Hair follicle dermal papilla cell (primary cell): Measurements from ENCODE around the gene SLC26A3. TPM values are rescaled to one million over a fixed set of nuclear protein-coding genes. Genes with fewer than 3 reads are reported as not detected.

ENCODE experiments used
- total RNA-seq: library from RNA; depleted of rRNA; stranded (reverse); fragments of >200 nt; gene quantifications from 2 replicates; pipeline ENCODE4 v1.2.3, GENCODE V29; 2012

Gene SLC26A3
- not detected in 2 replicates for total RNA-seq

DNA sequence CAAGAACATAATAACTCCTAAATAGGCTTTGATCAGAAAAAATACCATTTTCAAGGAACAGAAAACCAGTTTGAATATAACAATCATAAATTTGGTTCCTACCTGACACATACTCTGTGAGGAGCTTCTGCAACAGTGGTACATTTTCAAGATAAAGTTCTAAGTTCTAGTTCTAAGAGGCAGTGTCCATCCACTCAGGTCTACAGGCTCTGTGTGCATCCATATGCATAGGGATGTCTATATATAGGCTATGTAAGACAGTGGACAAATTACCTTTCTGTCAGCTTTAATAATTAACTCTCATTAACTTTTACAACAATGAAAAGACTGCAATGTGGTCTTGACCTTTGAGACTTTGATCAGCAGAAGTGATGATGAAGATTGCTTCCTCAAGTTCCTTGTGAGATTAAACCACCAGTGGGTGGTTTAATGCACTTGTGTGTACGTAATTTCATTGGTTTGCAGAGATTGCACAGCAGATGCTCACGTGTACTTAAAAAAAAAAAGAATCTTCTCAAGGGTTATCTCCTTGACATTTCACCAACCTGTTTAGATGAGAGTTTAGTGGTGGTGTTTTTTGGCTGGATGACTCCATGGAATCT is at the start of gene SLC26A3:
SLC26A3 (minus strand) TSS at position 215 of the 602 bp plus-strand sequence. CDS start 8,714 bp downstream, outside the sequence.

GRCh38 chr7:107743567-107744344 is 59.3 kb downstream of the SLC26A3 start, which contains the start of gene CBLL1:
Gene CBLL1 (plus strand): TSS chr7:107744142. CDS start chr7:107744164, 22 bp downstream.

Other genes starting within 250 kb of the SLC26A3 start
- gene COG5, start 239.3 kb downstream of the SLC26A3 start, total RNA-seq, result 33.3 and 42.6 TPM in 2 replicates
- 6.2 and 7.7 TPM in 2 replicates for gene DUS4L, start 239.3 kb downstream of the SLC26A3 start, total RNA-seq
- gene BCAP29, start 223.0 kb downstream of the SLC26A3 start, total RNA-seq, result 116 and 142 TPM in 2 replicates
- gene SLC26A4, start 142.4 kb downstream of the SLC26A3 start, total RNA-seq, result 0.16 and 0.24 TPM in 2 replicates
- 27.9 and 34.9 TPM in 2 replicates for gene CBLL1, start 59.1 kb downstream of the SLC26A3 start, total RNA-seq
- 55.2 and 93.0 TPM in 2 replicates for gene DLD, start 88.0 kb upstream of the SLC26A3 start, total RNA-seq
- gene LAMB1, start 199.9 kb upstream of the SLC26A3 start, total RNA-seq, result 431 and 535 TPM in 2 replicates